ENCODE data around the gene RND1. TPM values are rescaled to one million over a fixed set of nuclear protein-coding genes. Genes with fewer than 3 reads are reported as not detected.

The RND1 gene
- total and polyA plus RNA-seq, 2 experiments from 2014 or later = 9.3 to 10.4 TPM

DNA sequence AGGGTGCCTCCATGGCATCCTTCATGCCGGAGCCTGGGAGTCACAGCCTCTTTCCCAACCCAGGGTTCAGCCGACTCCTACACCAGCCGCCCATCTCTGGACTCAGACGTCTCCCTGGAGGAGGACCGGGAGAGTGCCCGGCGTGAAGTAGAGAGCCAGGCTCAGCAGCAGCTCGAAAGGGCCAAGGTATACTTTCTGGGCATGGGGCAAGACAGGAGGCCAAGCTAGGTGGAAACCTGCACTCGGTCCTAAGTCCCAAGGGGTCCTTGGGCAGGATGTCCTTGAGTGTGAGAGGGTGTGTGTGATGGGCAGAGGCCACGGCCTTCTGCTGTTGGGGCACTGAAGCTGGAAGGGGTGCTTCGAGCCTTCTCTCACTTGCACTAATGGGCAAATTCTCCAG lies 42.4 kb downstream of the RND1 start (continued):
- no peak for TF ChIP-seq ZNF114 (CRISPR knock-in tag; IDR thresholded peaks at IDR 0.05)
- no peak for TF ChIP-seq JUNB (IDR thresholded peaks at IDR 0.05; ENCODE audit: unreplicated experiment)
- no peak for TF ChIP-seq ZNF331 (CRISPR knock-in tag; IDR thresholded peaks at IDR 0.05; ENCODE audit: low read depth)
- TF ChIP-seq EZH2phosphoT487 (IDR thresholded peaks at IDR 0.05; ENCODE audit: unreplicated experiment) = no peak

DNA sequence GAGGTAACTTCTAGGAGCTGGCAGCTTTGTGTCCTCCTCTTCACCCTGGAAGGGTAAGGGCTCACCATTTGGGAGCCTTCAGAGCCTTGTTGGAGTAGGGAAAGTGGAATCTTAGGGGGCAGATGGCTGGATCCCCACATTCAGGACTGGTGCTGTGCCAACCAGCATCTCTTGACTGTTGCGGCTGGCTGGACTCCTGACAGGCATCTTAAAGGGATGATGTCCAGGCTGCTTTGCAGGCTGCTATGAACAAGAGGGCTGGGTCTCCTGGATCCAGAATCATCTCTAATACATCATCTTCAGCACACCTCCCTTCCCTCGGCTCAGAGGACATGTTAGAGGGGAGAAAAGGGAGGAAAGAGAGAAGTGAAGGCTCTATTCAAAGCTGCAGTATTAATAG lies 43.0 kb downstream of the RND1 start:
- H3K36me3 Mint-ChIP-seq (ENCODE audit: low read depth) = peaks cover 10% of the 10 kb centered on the region; the same call in 1 of the 3 replicates
- TF ChIP-seq CREB1 (CRISPR knock-in tag; IDR thresholded peaks at IDR 0.05; ENCODE audit: low read depth) = no peak
- TF ChIP-seq, protein P1, sequence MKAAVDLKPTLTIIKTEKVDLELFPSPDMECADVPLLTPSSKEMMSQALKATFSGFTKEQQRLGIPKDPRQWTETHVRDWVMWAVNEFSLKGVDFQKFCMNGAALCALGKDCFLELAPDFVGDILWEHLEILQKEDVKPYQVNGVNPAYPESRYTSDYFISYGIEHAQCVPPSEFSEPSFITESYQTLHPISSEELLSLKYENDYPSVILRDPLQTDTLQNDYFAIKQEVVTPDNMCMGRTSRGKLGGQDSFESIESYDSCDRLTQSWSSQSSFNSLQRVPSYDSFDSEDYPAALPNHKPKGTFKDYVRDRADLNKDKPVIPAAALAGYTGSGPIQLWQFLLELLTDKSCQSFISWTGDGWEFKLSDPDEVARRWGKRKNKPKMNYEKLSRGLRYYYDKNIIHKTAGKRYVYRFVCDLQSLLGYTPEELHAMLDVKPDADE (IDR thresholded peaks at IDR 0.05) = no peak
- no peak for TF ChIP-seq NANOG (IDR thresholded peaks at IDR 0.05; ENCODE audit: borderline replicate concordance)
- no peak for TF ChIP-seq ZNF331 (CRISPR knock-in tag; IDR thresholded peaks at IDR 0.05; ENCODE audit: low read depth)
- no peak for TF ChIP-seq STAT1 (IDR thresholded peaks at IDR 0.05; ENCODE audit: unreplicated experiment)
- no peak for TF ChIP-seq JUNB (IDR thresholded peaks at IDR 0.05; ENCODE audit: unreplicated experiment)
- no peak for TF ChIP-seq EZH2 (IDR thresholded peaks at IDR 0.05; ENCODE audit: low read depth, unreplicated experiment)
- TF ChIP-seq ZNF114 (CRISPR knock-in tag; IDR thresholded peaks at IDR 0.05) = no peak
- TF ChIP-seq, protein P2, sequence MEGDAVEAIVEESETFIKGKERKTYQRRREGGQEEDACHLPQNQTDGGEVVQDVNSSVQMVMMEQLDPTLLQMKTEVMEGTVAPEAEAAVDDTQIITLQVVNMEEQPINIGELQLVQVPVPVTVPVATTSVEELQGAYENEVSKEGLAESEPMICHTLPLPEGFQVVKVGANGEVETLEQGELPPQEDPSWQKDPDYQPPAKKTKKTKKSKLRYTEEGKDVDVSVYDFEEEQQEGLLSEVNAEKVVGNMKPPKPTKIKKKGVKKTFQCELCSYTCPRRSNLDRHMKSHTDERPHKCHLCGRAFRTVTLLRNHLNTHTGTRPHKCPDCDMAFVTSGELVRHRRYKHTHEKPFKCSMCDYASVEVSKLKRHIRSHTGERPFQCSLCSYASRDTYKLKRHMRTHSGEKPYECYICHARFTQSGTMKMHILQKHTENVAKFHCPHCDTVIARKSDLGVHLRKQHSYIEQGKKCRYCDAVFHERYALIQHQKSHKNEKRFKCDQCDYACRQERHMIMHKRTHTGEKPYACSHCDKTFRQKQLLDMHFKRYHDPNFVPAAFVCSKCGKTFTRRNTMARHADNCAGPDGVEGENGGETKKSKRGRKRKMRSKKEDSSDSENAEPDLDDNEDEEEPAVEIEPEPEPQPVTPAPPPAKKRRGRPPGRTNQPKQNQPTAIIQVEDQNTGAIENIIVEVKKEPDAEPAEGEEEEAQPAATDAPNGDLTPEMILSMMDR (conservative IDR thresholded peaks at IDR 0.05; ENCODE audit: low read depth in 2 of 2) = no peak
- TF ChIP-seq EZH2phosphoT487 (IDR thresholded peaks at IDR 0.05; ENCODE audit: unreplicated experiment) = no peak
- TF ChIP-seq ZNF462 (CRISPR knock-in tag; IDR thresholded peaks at IDR 0.05) = no peak
- TF ChIP-seq REST (IDR thresholded peaks at IDR 0.05; ENCODE audit: unreplicated experiment) = no peak
- TF ChIP-seq POLR2AphosphoS5 (IDR thresholded peaks at IDR 0.05; ENCODE audit: low read depth) = no peak
- Histone ChIP-seq H3K27me3 (ENCODE audit: insufficient read depth) (peaks cover 34% of the 10 kb centered on the region), H3F3A (replicated peaks; ENCODE audit: low read depth) (no peaks in the 10 kb centered on the region; the same call in 1 of the 2 replicates), H3K4me3 (no peak overlapping the region), H3K79me2 (replicated peaks; ENCODE audit: insufficient read depth) (no peaks in the 10 kb centered on the region), H3K4me1 (ENCODE audit: insufficient read depth) (peaks cover 9% of the 10 kb centered on the region), H2AFZ (no peak overlapping the region), H4K20me1 (replicated peaks; ENCODE audit: insufficient read depth) (no peaks in the 10 kb centered on the region; the same call in 1 of the 2 replicates), H3K4me2 (no peak overlapping the region), H3K9me2 (ENCODE audit: insufficient read depth) (no peaks in the 10 kb centered on the region), H3K36me3 (ENCODE audit: insufficient read depth) (no peaks in the 10 kb centered on the region), H3K27ac (ENCODE audit: low read depth) (no peak overlapping the region)
- no peaks in the 10 kb centered on the region; the same call in 2 of the 3 replicates for H3K9me3 Mint-ChIP-seq
- H3K27ac Mint-ChIP-seq = no peak overlapping the region
- peaks cover 28% of the 10 kb centered on the region for H3K27me3 Mint-ChIP-seq (ENCODE audit: insufficient read depth, low read depth, poor library complexity)
- DNase-seq (ENCODE audit: low spot score) (no peak), ATAC-seq (no peak)
- H3K4me3 Mint-ChIP-seq = no peak overlapping the region
- peaks cover 34% of the 10 kb centered on the region for H3K4me1 Mint-ChIP-seq
